Hindlimb muscle (tissue), 1 donor: ENCODE measurements around the gene AOPEP. TPM values are rescaled to one million over a fixed set of nuclear protein-coding genes. Genes with fewer than 3 reads are reported as not detected.

ENCODE experiments used
- DNase-seq: peaks from one replicate; pipeline ENCODE4 v3.0.0-alpha.2; 2013
- polyA plus RNA-seq: library from polyadenylated mRNA; unstranded; fragments of 120-200 nt; gene quantifications from one replicate; pipeline ENCODE4 v1.2.1, GENCODE V29; 2013; ENCODE audit not compliant: insufficient read length

Gene AOPEP
- polyA plus RNA-seq, 1 donor: 36.1 TPM

- DNase-seq: no peak
Observed at GRCh38 chr9:95126739-95127138, 400.2 kb downstream of the AOPEP start.

GRCh38 chr9:95127249-95128176 is 401.0 kb downstream of the AOPEP start:
- DNase-seq: peak; percentile 84

- DNase-seq: no peak
Observed at GRCh38 chr9:95128177-95128524, 401.7 kb downstream of the AOPEP start.

- no peak for DNase-seq
Observed at GRCh38 chr9:95129476-95130291, 403.2 kb downstream of the AOPEP start.

GRCh38 chr9:95130484-95130883 is 404.0 kb downstream of the AOPEP start:
- DNase-seq: no peak

GRCh38 chr9:95131023-95131943 is 404.8 kb downstream of the AOPEP start:
- DNase-seq: peak; percentile 63

- no peak for DNase-seq
Observed at GRCh38 chr9:95132366-95133324, 406.1 kb downstream of the AOPEP start.

- DNase-seq: no peak
Observed at GRCh38 chr9:95133325-95133705, 406.8 kb downstream of the AOPEP start.

GRCh38 chr9:95134457-95134881 is 408.0 kb downstream of the AOPEP start:
- no peak for DNase-seq

GRCh38 chr9:95135756-95136155 is 409.3 kb downstream of the AOPEP start:
- DNase-seq: no peak

Other genes starting within 250 kb of the AOPEP start
- gene PCAT7, start 171.6 kb upstream of the AOPEP start, polyA plus RNA-seq: 8.4 TPM
- gene FBP2, start 132.9 kb upstream of the AOPEP start, polyA plus RNA-seq: 86.4 TPM
- 0.45 TPM for gene FBP1, start 87.2 kb upstream of the AOPEP start, polyA plus RNA-seq